OCI-M2 (cell line): ENCODE results near the gene ECHS1.

Experiments used
- DNase-seq: peaks from one replicate; lab custom pipeline; 2025; ENCODE audit not compliant: unreplicated experiment; lab: John Stamatoyannopoulos, UW

ECHS1 gene

DNA sequence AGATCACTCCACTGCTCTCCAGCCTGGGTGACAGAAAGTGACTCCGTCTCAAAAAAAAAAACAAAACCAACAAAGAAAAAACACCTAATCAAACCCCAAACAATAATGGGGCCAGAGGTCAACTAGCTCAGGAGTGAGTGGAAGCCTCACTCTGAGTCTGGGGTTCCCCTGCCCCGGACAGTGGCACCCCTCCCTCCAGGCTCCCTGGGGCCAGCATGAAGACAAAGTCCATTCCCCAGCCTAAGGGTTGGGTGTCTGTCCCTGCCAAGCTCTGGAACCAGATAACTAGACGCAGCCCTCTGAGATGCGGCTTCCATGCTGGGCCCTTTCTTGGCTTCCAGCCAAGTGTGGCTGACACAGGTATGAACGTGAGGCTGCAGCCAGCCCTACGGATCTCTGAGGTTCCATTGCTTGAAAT, 13.6 kb downstream of the ECHS1 start:
- no peak for DNase-seq

DNA sequence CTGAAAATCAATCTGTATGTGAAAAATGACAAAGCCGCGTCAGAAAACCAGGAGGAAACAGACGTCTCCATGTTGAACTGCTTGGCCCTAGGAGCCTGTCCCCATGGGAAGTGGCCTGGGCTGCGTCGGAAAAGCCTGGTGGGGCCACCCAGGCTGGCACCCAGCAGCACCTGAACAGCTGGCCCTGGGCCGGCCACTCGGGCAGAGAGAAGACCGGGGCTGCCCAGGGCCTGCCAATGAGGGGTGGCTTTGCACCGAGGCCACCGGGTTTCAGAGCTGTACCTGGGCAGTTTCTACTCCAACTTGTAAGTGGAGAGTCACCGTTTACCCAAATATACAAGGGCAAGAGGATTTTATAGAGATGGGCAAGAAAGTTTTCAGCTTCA, 14.2 kb downstream of the ECHS1 start:
- DNase-seq = no peak

GRCh38 chr10:133358162-133358924, 14.8 kb downstream of the ECHS1 start:
- DNase-seq = no peak

GRCh38 chr10:133357285-133358161, 15.6 kb downstream of the ECHS1 start, which contains the start of gene FUOM:
TSS of gene FUOM (minus strand) at chr10:133358019. CDS start at chr10:133358007, 12 bp downstream.
- no peak for DNase-seq

DNA sequence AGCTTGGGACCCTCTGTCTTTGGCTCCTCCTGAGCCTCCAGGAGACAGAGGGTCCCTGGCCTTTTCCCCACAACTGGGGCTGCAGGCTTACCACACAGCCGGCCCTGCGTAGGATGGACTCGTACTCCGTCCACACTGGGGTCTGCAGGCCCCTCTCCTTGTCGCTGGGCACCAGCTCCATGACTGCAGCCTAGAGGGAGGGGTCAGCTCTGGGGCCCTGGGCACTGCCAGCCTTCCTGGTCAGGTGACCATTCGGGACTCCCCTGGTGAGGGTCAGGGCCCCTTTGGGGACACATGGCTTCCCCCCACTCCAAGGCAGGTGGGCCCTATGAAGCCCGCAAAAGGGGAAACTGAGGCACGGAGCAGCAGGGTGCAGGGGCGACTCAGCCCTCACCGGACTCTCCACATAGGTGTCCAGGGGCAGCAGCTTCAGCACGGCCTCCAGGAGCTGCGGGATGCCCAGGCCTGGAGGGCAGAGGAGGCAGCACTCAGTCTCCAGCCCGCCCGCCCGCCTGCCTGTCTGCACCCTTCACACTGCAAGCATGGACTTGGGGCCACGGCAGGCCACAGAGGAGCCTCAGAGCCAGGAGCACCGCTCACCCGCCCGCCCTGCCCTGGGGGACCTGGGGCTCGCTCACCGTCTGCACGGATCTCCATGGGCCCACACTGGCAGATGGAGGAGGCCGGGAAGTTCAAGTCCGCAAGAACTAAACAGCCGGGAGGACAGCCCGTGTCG, 16.4 kb downstream of the ECHS1 start:
- no peak for DNase-seq

GRCh38 chr10:133355991-133356390, 17.2 kb downstream of the ECHS1 start:
- no peak for DNase-seq

DNA sequence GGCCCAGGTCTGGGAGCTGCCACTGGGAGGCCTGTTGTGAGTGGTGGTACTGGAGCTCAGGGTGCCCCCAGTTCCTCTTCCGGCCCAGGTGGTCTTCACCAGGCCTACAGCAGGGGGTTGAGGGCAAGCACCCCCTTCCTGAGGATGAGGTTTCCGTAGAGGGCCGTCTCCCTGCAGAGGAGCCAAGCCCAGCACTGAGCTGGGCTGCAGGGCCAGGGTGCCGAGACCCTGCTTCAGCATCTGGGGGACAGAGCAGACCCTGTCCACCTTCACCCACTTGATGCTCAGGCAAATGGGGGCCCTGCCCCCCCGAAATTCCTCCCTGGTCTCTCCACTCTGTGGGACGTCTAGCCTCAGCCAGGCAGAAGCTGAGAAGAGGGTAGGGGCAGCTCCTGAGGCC, 17.9 kb downstream of the ECHS1 start:
- no peak for DNase-seq

- DNase-seq = no peak
Measured at GRCh38 chr10:133354672-133355240, 18.4 kb downstream of the ECHS1 start.

- no peak for DNase-seq
Measured at GRCh38 chr10:133353988-133354605, 19.1 kb downstream of the ECHS1 start.

GRCh38 chr10:133353202-133353959, 19.8 kb downstream of the ECHS1 start:
- no peak for DNase-seq

DNA sequence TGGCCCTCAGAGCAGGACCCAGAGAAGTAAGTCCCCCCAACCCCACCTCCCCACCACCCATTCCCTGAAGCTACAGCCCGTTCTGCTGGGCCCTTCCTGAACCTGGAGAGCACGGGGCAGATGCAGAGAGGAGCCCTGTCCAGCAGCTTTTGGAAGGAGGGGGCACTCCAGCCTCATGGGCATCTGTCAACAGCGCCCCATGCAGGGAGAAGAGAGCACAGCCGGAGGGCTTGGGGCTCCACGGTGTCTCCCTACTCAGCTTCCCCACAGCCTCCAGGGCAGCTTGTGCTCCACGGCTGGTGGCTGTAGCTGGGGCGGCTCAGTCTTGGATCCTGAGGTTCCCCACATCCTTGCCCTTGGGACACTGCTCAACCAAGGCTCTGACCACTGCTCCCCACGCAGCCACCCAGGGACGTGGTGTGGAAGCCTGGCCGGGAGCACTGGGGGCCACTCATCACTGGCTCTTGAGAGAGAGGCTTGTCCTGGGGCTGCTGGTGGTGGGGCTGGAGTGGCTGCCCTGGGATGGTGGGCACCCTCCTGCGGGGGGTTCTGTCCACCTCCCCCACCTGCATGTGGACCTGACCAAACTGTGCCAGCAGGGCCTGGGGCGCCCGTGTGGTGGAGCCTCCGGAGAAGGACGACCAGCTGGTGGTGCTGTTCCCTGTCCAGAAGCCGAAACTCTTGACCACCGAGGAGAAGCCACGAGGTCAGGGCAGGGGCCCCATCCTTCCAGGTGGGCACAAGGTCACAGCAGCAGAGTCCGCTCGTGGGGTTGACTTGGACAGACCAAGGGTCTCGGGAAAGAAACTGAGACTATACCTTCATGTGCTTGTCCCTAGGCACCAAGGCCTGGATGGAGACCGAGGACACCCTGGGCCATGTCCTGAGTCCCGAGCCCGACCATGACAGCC, 21.5 kb downstream of the ECHS1 start:
- no peak for DNase-seq

DNA sequence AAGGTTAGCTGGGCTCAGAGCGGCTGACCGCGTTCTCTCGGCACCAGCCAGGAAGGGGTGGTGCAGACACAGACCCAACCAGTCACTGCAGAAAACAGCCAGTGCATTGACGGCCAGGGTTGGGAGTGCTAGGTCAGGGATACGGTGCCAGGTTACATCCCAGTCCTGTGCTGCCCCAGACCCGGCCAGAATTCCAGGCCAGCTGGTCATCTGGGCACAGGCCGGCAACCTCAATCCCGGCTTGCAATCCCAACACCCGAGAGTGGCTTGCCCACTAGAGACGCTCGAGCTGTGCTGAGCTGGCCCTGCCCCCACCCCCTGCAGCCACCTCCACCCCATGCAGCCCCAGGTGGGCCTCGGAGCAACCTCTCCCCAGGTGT, 22.2 kb downstream of the ECHS1 start:
- no peak for DNase-seq

- DNase-seq = no peak
Measured at GRCh38 chr10:133350283-133350949, 22.7 kb downstream of the ECHS1 start.

GRCh38 chr10:133349577-133350011, 23.6 kb downstream of the ECHS1 start:
- DNase-seq = no peak

DNA sequence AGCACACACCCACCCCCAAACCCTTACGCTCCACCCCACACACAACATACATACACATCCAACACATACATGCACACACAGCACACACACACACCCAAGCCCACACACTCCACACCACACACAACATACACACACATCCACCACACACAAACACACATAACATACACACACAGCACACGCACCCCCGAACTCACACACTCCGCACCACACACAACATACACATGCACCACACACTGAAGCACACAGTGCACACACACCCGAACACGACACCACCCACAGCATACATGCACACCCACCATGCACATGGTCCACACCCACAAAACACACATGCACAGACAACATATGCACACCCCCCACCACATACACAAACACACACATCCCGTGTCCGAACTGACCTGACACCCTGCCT, 24.0 kb downstream of the ECHS1 start:
- DNase-seq = no peak

- DNase-seq = no peak
Measured at GRCh38 chr10:133347710-133348517, 25.2 kb downstream of the ECHS1 start.

DNA sequence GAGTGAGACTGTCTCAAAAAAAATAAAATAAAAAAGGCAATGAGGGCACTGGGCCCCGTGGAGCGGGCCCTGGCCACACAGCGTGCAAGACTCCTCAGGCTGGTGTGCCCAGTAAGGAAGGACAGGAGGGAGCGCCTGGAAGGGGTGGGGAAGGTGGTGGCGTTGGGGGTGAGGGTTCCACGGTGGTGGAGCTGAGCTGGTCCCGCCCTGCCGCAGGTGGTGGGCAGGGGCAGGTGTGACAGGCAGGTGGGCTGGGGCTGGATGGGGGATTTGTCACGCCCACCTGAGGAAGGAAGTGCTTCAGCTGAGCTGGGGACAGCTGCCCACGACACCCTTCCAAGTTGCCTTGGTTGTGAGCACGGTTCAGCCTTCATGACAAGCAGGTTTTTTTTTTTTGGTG, 26.7 kb downstream of the ECHS1 start:
- no peak for DNase-seq

DNA sequence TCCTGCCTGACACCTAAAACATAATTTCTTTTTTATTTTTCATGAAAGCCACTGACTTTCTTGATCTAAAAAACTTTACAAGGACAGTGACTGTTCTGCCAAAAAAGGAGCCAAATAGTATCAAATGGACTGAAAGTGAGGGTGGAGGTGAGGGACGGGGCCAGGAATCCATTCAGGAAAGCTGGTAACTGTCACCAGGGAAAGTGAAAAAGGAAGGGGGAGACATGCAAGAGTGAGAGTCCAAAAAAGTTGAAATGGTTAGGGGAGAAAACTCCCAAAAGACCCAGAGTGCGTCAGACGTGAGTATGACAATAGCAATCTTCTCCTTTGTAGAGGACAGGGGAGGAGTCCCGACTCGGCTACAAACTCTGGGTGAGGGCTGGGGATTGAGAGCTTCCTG, 28.9 kb downstream of the ECHS1 start:
- no peak for DNase-seq
